ENCODE measurements around the gene YOD1.

Gene YOD1

DNA sequence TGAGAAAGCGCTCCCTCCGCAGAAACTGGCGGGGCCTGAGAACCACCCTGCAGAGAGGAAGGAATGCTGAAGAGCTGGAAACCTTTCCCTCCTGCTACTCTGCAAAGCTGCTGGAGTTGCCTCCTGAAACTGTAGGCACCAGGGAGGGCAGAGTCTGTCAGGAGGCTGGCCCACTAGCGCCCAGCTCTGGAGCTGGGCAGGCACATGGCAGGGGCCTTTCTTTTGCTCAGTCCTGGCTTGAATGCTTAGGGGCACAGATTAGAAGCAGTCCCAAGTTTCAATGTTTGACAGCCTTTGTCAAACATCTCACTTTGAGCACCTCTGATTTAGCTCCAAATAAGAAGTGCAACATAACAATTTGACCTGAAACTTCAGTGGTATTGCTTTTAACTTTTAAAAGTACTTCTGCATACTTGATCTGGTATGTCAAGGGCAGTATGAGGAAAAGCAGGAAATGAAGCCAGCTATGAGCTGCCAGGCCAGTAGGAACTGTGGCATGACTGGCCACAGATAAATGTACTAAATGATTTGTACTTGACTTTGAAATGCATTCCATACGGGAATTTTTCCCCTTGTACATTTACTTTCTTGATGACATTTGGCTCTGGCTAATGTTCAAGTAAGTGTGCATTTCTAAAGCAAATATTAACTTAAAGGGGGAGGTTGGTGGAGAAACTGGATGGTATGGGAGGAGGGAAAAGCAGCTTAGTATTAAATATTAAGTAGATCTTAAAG is 25.7 kb downstream of the YOD1 start:
- H3K4me1 ChIP-seq (ENCODE audit: control insufficient read depth, insufficient read depth, low read length, unreplicated experiment): peaks cover 42% of the 10 kb centered on the region
- peak overlapping the region; percentile 35; the same call in 1 of the 2 replicates for H3K27ac ChIP-seq (ENCODE audit: low read depth, low read length)
- no peak overlapping the region for H3K4me3 ChIP-seq (ENCODE audit: low read depth, low read length)
- H3K27me3 ChIP-seq (ENCODE audit: insufficient read depth, low read length): peaks cover 18% of the 10 kb centered on the region
- no peaks in the 10 kb centered on the region for H3K79me2 ChIP-seq (ENCODE audit: control insufficient read depth, insufficient read depth, low read length, unreplicated experiment)
- no peak overlapping the region for H2AFZ ChIP-seq (ENCODE audit: low read length, unreplicated experiment)
- H3K36me3 ChIP-seq (ENCODE audit: insufficient read depth, low read length): no peaks in the 10 kb centered on the region

DNA sequence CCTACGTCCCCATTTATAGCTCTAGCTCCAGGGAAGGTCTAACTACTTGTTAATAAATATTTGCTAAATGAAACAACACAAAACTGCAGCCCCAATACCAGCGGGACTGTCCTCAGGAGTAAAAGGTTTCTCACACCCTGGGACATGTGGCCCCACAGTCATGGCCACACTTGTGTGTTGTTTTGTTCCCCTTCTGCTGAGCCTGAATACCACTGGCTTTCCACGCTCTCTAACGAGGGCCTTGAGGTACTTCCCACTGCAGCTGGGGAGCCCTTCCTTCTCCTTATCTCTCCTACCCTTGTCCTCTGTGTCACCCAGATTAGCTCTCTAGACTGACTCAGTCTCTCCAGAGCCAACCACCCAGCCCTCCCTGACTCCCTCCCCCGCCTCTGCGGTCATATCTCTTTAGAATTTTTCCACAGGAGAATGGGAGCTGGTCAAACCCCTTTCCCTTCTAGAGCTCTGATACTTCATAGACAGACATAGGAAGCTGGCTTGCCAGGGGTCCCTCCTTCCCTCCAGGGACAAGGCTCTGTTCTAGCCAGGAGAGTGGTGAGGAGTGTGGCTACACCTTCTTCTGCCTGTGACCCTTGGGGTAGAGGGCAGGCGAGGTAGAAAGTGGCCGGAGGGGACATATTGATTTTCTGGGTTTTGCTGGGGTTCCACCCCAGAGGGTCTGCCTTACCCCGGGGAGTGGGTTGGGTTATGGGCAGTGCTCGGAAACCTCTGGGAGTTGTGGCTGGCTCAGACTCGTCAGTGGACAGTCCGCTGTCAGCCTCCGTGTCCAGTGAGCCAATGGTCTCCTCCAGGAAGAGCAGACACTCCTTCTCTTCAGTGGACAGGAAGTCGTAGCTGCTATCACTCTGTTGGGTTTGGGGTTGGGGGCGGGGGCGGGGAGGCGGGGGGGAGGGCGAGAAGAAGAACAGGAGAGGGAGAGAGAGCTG is 26.5 kb downstream of the YOD1 start:
- H3K27me3 ChIP-seq (ENCODE audit: insufficient read depth, low read length): peaks cover 10% of the 10 kb centered on the region
- no peaks in the 10 kb centered on the region for H3K36me3 ChIP-seq (ENCODE audit: insufficient read depth, low read length)
- no peak overlapping the region for H3K4me3 ChIP-seq (ENCODE audit: low read depth, low read length)
- no peak overlapping the region for H2AFZ ChIP-seq (ENCODE audit: low read length, unreplicated experiment)
- no peak overlapping the region for H3K27ac ChIP-seq (ENCODE audit: low read depth, low read length)
- no peaks in the 10 kb centered on the region for H3K79me2 ChIP-seq (ENCODE audit: control insufficient read depth, insufficient read depth, low read length, unreplicated experiment)
- H3K4me1 ChIP-seq (ENCODE audit: control insufficient read depth, insufficient read depth, low read length, unreplicated experiment): peaks cover 42% of the 10 kb centered on the region

DNA sequence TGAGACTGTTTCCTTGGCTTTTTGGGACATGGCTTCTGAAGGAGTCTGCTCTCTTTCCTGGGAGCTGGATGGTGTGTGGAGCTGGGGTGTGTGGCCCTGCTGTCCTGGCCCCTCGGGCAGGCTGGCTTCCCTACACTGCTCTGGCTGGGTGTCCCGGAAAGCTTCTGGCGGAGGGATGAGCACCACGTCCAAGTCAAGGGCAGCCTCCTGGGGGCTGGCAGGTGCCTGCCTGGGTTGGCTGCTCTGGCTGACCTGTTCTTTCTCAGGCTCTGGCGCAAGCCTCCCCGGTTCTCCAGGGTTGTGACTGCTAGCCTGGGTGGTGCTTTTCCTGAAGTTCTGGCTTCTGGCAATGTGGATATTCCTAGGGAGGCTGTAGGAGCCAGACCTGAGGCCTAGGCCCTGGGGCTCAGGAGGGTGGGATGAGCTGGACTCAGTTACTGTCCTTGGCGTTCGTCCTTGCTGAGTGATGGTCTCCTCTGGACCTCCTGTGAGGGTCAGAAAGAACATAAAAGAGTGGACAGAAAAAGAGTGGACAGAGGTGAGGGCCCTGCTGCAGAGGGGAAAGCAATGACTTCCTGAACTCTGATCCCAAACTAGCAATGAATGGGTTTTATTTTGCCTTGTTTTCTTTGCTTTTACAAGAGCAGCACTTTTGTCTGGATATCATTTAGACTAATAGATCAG is 27.9 kb downstream of the YOD1 start:
- H2AFZ ChIP-seq (ENCODE audit: low read length, unreplicated experiment): no peak overlapping the region
- no peak overlapping the region for H3K27ac ChIP-seq (ENCODE audit: low read depth, low read length)
- H3K79me2 ChIP-seq (ENCODE audit: control insufficient read depth, insufficient read depth, low read length, unreplicated experiment): no peaks in the 10 kb centered on the region
- H3K36me3 ChIP-seq (ENCODE audit: insufficient read depth, low read length): no peaks in the 10 kb centered on the region
- H3K27me3 ChIP-seq (ENCODE audit: insufficient read depth, low read length): no peaks in the 10 kb centered on the region
- peaks cover 42% of the 10 kb centered on the region for H3K4me1 ChIP-seq (ENCODE audit: control insufficient read depth, insufficient read depth, low read length, unreplicated experiment)
- H3K4me3 ChIP-seq (ENCODE audit: low read depth, low read length): no peak overlapping the region

GRCh38 chr1:207021876-207022596 is 29.0 kb downstream of the YOD1 start:
- Histone ChIP-seq H3K27ac (ENCODE audit: low read depth, low read length) (no peak overlapping the region), H3K4me3 (ENCODE audit: low read depth, low read length) (no peak overlapping the region), H3K27me3 (ENCODE audit: insufficient read depth, low read length) (no peaks in the 10 kb centered on the region; the same call in 1 of the 2 replicates), H2AFZ (ENCODE audit: low read length, unreplicated experiment) (no peak overlapping the region), H3K36me3 (ENCODE audit: insufficient read depth, low read length) (no peaks in the 10 kb centered on the region), H3K79me2 (ENCODE audit: control insufficient read depth, insufficient read depth, low read length, unreplicated experiment) (no peaks in the 10 kb centered on the region), H3K4me1 (ENCODE audit: control insufficient read depth, insufficient read depth, low read length, unreplicated experiment) (peaks cover 37% of the 10 kb centered on the region)

GRCh38 chr1:207021139-207021861 is 29.7 kb downstream of the YOD1 start:
- Histone ChIP-seq H3K36me3 (ENCODE audit: insufficient read depth, low read length) (no peaks in the 10 kb centered on the region), H2AFZ (ENCODE audit: low read length, unreplicated experiment) (no peak overlapping the region), H3K27ac (ENCODE audit: low read depth, low read length) (no peak overlapping the region)

GRCh38 chr1:207020709-207021107 is 30.3 kb downstream of the YOD1 start:
- Histone ChIP-seq H3K36me3 (ENCODE audit: insufficient read depth, low read length) (no peaks in the 10 kb centered on the region), H3K4me3 (ENCODE audit: low read depth, low read length) (no peak overlapping the region), H2AFZ (ENCODE audit: low read length, unreplicated experiment) (no peak overlapping the region), H3K4me1 (ENCODE audit: control insufficient read depth, insufficient read depth, low read length, unreplicated experiment) (peaks cover 24% of the 10 kb centered on the region), H3K79me2 (ENCODE audit: control insufficient read depth, insufficient read depth, low read length, unreplicated experiment) (no peaks in the 10 kb centered on the region), H3K27ac (ENCODE audit: low read depth, low read length) (no peak overlapping the region), H3K27me3 (ENCODE audit: insufficient read depth, low read length) (peaks cover under 1% of the 10 kb centered on the region; the same call in 1 of the 2 replicates)

More at GRCh38 chr1:207021139-207021861, 29.7 kb downstream of the YOD1 start:
- Histone ChIP-seq H3K4me3 (ENCODE audit: low read depth, low read length) (no peak overlapping the region), H3K27me3 (ENCODE audit: insufficient read depth, low read length) (no peaks in the 10 kb centered on the region; the same call in 1 of the 2 replicates), H3K4me1 (ENCODE audit: control insufficient read depth, insufficient read depth, low read length, unreplicated experiment) (peaks cover 30% of the 10 kb centered on the region), H3K79me2 (ENCODE audit: control insufficient read depth, insufficient read depth, low read length, unreplicated experiment) (no peaks in the 10 kb centered on the region)

- Histone ChIP-seq H3K27ac (ENCODE audit: low read depth, low read length) (no peak overlapping the region), H3K79me2 (ENCODE audit: control insufficient read depth, insufficient read depth, low read length, unreplicated experiment) (no peaks in the 10 kb centered on the region), H3K27me3 (ENCODE audit: insufficient read depth, low read length) (peaks cover 5% of the 10 kb centered on the region), H3K4me3 (ENCODE audit: low read depth, low read length) (no peak overlapping the region), H3K4me1 (ENCODE audit: control insufficient read depth, insufficient read depth, low read length, unreplicated experiment) (peaks cover 19% of the 10 kb centered on the region), H2AFZ (ENCODE audit: low read length, unreplicated experiment) (no peak overlapping the region), H3K36me3 (ENCODE audit: insufficient read depth, low read length) (no peaks in the 10 kb centered on the region)
Observed at GRCh38 chr1:207020065-207020708, 30.8 kb downstream of the YOD1 start.

DNA sequence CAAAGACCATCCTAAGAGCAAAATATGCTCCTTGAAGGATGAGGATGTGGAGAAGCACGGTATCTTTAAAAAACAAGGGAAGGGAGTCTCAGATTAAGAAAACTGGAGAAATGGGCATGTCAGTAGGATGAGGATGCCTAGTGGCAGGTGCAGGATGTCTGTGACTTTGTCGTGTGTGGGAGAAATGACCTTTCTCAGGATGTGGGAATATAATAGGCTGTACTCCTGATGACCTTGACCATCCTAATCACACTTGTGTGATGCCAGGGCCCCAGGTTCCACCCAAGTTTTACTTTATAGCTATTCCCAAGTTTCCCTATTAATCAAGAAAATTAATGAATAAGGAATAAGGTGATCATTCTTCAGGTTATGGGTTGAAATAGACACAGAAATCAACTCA is 31.3 kb downstream of the YOD1 start:
- Histone ChIP-seq H3K36me3 (ENCODE audit: insufficient read depth, low read length) (no peaks in the 10 kb centered on the region), H2AFZ (ENCODE audit: low read length, unreplicated experiment) (no peak overlapping the region), H3K27me3 (ENCODE audit: insufficient read depth, low read length) (peaks cover 7% of the 10 kb centered on the region), H3K4me3 (ENCODE audit: low read depth, low read length) (no peak overlapping the region), H3K4me1 (ENCODE audit: control insufficient read depth, insufficient read depth, low read length, unreplicated experiment) (peaks cover 16% of the 10 kb centered on the region), H3K27ac (ENCODE audit: low read depth, low read length) (no peak overlapping the region), H3K79me2 (ENCODE audit: control insufficient read depth, insufficient read depth, low read length, unreplicated experiment) (no peaks in the 10 kb centered on the region)

DNA sequence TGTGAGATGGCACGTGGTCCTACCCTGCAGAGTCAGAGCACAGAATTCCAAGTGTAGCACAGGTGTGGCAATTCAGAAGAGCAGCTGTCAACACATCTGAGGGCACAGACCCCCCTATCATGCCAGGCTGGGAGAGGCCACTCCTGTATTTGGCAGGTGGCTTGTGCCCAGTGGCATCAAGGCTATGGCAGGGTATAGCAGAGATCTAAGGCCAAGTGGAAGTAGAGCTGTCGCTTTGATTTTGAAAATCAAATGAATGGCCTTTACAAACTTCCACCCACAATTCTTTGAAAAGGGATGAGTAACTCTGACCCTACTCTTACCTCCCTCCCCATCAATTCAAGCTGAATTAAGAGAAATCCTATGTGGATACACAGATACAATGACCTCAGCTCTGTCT is 31.8 kb downstream of the YOD1 start:
- Histone ChIP-seq H3K4me3 (ENCODE audit: low read depth, low read length) (no peak overlapping the region), H3K79me2 (ENCODE audit: control insufficient read depth, insufficient read depth, low read length, unreplicated experiment) (no peaks in the 10 kb centered on the region), H3K36me3 (ENCODE audit: insufficient read depth, low read length) (no peaks in the 10 kb centered on the region), H2AFZ (ENCODE audit: low read length, unreplicated experiment) (no peak overlapping the region), H3K4me1 (ENCODE audit: control insufficient read depth, insufficient read depth, low read length, unreplicated experiment) (peaks cover 13% of the 10 kb centered on the region), H3K27me3 (ENCODE audit: insufficient read depth, low read length) (peaks cover 7% of the 10 kb centered on the region), H3K27ac (ENCODE audit: low read depth, low read length) (no peak overlapping the region)
